Epidermal melanocyte (primary cell): ENCODE results near the gene CDAN1.
"Not testable (repeated sequence)": the region's sequence is repeated elsewhere in the genome, so short reads cannot be mapped to it uniquely, and the experiment has no call there.

Experiments used
- DNase-seq: peaks from one replicate; pipeline ENCODE4 v3.0.0; 2011; ENCODE audit warnings: low spot score; ENCODE audit not compliant: insufficient read length

The CDAN1 gene

GRCh38 chr15:42707873-42708544 is 28.9 kb downstream of the CDAN1 start:
- no peak for DNase-seq

GRCh38 chr15:42707068-42707467 is 29.9 kb downstream of the CDAN1 start:
- DNase-seq: no peak

GRCh38 chr15:42705336-42705735 is 31.6 kb downstream of the CDAN1 start:
- DNase-seq: no peak

DNA sequence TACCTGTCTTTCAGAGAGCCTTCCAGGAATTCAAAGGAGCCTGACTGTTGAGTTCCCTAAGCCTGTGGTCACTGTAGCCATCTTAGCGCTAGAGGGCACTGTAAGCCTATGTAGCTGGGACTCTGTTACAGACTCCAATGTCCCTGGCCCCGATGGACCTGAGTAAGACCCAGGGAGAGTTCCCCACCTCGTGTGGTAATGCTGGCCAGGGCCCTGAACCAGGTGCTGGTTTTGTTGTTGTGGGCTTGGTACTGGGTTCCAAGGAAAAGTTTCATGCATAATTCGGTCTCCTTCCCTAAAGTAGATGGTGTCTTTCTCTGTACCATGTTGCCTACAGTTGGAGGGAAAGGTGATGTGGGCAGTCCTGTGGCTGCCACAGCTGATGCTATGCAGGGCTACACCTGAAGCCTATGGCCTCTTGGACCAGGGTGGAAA is 32.4 kb downstream of the CDAN1 start:
- DNase-seq: peak; percentile 72

DNA sequence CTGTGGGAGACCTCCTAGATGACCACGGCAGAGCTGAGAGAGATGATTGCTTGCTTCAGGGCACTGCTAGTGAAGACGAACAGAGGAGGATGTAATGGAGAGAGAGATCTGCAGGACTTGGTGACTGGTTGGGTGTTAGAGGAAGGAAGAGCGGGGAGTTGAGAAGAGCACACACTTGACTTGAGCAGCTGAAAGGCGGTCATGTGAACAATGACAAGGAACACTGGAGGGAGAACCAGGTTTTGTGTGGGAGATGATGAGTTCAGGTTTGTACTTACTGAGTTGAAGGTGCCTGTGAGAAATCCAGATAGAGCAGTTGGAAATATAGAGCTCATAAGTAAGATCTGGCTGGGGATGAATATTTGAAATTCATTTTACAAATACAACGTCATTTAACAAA is 40.3 kb downstream of the CDAN1 start:
- no peak for DNase-seq

GRCh38 chr15:42695527-42696071 is 41.3 kb downstream of the CDAN1 start:
- DNase-seq: no peak

DNA sequence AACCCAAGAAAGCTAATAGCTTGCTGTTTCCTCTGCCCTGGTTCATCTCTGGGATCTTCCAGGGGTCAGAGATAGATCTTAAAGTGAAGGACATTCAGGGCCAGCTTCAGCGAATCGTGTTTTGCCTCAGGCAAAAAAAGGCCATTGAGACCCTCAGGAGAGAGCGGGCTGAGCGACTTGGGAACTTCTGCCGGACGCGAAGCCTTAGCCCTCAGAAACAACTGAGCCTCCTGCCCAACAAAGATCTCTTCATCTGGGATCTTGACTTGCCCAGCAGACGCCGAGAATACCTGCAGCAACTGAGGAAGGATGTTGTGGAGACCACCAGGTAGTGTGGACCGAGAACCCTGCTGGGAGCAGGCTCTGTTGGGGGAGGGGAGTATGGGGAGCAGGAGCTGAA is 42.5 kb downstream of the CDAN1 start:
- no peak for DNase-seq

GRCh38 chr15:42693942-42694341 is 43.0 kb downstream of the CDAN1 start:
- DNase-seq: no peak

DNA sequence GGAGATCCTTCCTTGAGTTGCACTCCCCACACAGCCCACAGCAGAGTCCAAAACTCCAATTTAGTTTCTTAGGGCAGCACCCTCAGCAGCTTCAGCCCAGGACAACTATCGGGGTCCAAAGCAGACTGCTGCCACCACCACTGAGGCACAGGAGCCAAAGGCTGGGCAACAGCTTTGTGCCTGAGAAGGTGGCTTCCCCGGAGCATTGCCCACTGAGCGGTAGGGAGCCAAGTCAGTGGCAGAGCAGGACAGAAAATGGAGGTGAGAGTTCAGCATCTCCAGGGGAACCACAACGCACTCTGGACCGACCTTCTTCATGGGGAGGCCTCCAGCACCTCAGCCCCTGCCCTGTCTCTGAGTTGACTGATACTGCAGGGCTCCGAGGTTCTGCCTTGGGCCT is 43.4 kb downstream of the CDAN1 start:
- DNase-seq: no peak

- DNase-seq: no peak
These were observed 43.9 kb downstream of the CDAN1 start for GRCh38 chr15:42692997-42693396.

GRCh38 chr15:42692536-42692935 is 44.4 kb downstream of the CDAN1 start:
- DNase-seq: no peak

DNA sequence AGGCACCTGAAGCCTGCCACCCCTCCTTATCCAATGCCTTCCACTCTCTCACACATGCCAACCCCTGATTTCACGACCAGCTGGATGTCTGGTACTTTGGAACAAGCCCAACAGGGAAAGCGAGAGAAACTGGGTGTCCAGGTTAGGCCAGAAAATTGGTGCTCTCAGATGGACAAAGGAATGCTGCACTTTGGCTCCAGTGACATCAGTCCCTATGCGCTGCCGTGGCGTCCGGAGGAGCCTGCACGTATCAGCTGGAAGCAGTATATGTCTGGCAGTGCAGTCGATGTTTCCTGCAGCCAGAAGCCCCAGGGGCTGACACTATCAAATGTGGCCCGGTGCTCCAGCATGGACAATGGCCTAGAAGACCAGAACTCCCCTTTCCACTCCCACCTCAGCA is 45.2 kb downstream of the CDAN1 start:
- DNase-seq: no peak

GRCh38 chr15:42691308-42691707 is 45.6 kb downstream of the CDAN1 start:
- no peak for DNase-seq

- no peak for DNase-seq
These were observed 48.6 kb downstream of the CDAN1 start for GRCh38 chr15:42688301-42688700.

DNA sequence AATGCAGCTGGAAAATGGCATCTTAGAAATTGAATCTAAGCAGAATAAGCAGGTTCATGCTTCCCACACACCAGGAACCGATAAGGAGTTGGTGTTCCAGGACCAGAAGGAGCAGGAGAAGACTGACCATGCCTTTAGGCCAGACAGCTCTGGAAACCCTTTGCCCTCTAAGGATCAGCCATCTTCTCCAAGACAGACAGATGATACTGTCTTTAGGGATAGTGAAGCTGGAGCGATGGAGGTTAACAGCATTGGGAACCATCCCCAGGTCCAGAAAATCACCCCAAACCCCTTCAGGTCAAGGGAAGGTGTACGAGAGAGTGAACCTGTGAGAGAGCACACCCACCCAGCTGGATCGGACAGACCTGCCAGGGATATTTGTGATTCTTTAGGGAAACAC is 49.2 kb downstream of the CDAN1 start:
- DNase-seq: no peak

DNA sequence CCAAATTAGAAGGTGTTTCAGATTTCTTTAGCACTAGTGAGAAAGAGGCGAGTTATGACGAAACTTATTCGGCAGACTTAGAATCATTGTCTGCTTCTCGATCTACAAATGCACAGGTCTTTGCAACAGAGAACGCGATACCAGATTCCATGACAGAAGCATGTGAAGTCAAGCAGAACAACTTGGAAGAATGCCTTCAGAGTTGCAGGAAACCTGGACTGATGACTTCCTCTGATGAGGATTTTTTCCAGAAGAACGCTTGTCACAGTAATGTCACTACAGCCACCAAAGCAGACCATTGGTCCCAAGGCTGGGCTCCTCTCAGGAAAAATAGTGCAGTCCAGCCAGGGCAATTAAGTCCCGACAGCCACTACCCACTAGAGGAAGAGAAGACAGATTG is 50.6 kb downstream of the CDAN1 start:
- DNase-seq: no peak

GRCh38 chr15:42681119-42681518 is 55.8 kb downstream of the CDAN1 start:
- no peak for DNase-seq

- DNase-seq: not testable (repeated sequence)
These were observed 56.8 kb downstream of the CDAN1 start for GRCh38 chr15:42680142-42680482.

GRCh38 chr15:42679285-42680141 is 57.4 kb downstream of the CDAN1 start:
- DNase-seq: no peak

- no peak for DNase-seq
These were observed 61.9 kb downstream of the CDAN1 start for GRCh38 chr15:42675021-42675420.

- DNase-seq: no peak
These were observed 62.5 kb downstream of the CDAN1 start for GRCh38 chr15:42674472-42674871.
